AG09309 (cell line): ENCODE measurements around the gene KMT5C.

Experiments
- DNase-seq: peaks from one replicate; pipeline ENCODE4 v3.0.0-alpha.2; 2010; ENCODE audit warnings: low read depth
- H3K4me3 ChIP-seq: 2 replicates; pipeline ENCODE4 v1.5.1; 2011; ENCODE audit warnings: mild to moderate bottlenecking, low read depth, low read length, moderate library complexity; ENCODE audit not compliant: control insufficient read depth
- TF ChIP-seq, protein P1 (sequence below): IDR thresholded peaks from 2 replicates; pipeline ENCODE4 v1.5.1; 2011; ENCODE audit warnings: mild to moderate bottlenecking, low read depth, low read length, inconsistent platforms; ENCODE audit not compliant: insufficient read depth, control insufficient read depth; ENCODE audit errors: missing control alignments

Gene KMT5C

DNA sequence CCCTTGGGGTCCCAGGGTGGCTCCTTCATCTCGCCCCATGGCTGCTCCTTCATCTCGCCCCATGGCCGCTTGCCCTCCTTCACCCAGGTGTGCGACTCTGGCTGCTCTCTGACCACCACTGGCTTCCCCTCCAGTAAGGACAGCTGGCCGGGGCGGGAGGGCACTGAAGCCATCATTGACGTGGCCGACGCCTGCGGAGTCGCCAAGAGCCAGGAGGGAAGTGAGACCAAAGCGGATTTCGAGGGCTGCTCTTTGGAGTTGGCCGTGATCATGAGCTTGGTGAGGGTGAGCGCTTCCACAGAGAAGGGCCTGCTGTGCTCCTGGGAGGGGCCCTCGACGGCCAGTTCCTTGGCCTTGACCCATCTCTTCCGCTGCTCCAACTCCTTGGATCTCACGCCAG lies 18.8 kb downstream of the KMT5C start:
- TF ChIP-seq, protein P1, sequence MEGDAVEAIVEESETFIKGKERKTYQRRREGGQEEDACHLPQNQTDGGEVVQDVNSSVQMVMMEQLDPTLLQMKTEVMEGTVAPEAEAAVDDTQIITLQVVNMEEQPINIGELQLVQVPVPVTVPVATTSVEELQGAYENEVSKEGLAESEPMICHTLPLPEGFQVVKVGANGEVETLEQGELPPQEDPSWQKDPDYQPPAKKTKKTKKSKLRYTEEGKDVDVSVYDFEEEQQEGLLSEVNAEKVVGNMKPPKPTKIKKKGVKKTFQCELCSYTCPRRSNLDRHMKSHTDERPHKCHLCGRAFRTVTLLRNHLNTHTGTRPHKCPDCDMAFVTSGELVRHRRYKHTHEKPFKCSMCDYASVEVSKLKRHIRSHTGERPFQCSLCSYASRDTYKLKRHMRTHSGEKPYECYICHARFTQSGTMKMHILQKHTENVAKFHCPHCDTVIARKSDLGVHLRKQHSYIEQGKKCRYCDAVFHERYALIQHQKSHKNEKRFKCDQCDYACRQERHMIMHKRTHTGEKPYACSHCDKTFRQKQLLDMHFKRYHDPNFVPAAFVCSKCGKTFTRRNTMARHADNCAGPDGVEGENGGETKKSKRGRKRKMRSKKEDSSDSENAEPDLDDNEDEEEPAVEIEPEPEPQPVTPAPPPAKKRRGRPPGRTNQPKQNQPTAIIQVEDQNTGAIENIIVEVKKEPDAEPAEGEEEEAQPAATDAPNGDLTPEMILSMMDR: no peak
- no peak overlapping the region for H3K4me3 ChIP-seq
- no peak for DNase-seq

DNA sequence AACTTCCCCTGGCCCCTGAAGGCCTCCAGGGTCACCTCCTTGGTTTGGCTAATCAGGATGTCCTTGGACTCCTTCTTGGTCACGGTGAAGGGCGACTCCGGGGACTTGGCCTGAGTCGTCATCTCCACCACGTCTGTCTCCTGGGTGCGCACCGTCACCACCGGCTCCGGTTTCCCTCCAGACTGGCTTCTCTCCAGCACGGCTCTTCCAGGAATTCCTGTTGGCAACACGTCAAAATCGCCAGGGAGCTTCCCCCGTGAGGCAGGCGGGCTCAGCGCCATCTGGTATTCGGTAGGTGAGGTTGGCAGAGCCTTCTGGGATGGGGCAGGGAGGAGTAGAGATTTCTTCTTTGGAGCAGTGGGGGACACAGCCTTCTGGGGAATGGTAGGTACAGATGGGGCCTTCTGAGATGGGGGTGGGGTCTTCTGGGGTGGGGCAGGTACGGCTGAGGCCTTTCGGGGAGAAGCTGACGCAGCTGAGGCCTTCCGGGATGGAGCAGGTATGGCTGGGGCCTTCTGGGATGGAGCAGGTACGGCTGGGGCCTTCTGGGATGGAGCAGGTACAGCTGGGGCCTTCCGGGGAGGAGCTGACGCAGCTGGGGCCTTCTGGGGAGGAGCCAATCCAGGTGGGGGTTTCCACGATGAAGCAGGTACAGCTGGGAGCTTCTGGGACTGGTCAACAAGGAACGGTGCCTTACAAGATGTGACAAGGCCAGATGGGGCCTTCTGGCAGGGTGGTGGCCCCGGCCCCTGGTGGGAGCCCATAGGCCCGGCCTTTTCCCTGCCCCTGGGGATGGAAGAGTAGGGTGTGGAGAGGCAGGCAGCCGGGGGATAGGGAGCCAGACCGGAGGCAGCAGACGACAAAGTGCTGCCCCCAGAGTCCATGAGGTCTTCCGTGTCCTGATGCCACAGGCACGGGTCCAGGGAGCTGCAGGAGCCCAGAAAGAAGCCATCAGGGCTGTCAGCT lies 19.6 kb downstream of the KMT5C start:
- TF ChIP-seq, protein P1: no peak
- DNase-seq: no peak
- H3K4me3 ChIP-seq: no peak overlapping the region

DNA sequence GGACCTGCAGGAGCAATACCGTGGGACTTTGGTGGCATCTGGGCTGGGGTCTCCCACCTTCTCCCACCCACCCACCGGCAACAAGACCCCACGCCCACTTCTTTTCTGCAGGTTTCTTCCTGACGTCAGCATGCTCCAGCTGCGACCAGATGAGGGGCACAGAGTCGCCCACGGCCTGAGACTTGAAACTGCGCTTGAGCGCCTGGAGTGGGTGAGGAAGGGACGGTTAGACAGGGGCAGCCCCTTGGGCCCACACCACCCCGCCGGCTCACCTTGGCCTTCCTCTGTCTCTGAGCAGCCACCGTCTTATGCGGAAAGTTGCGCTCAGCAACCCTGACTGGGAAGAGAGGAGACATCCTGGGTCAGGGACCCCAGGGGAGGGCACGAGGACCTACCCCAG lies 21.2 kb downstream of the KMT5C start:
- no peak overlapping the region for H3K4me3 ChIP-seq
- no peak for DNase-seq
- TF ChIP-seq, protein P1: no peak

DNA sequence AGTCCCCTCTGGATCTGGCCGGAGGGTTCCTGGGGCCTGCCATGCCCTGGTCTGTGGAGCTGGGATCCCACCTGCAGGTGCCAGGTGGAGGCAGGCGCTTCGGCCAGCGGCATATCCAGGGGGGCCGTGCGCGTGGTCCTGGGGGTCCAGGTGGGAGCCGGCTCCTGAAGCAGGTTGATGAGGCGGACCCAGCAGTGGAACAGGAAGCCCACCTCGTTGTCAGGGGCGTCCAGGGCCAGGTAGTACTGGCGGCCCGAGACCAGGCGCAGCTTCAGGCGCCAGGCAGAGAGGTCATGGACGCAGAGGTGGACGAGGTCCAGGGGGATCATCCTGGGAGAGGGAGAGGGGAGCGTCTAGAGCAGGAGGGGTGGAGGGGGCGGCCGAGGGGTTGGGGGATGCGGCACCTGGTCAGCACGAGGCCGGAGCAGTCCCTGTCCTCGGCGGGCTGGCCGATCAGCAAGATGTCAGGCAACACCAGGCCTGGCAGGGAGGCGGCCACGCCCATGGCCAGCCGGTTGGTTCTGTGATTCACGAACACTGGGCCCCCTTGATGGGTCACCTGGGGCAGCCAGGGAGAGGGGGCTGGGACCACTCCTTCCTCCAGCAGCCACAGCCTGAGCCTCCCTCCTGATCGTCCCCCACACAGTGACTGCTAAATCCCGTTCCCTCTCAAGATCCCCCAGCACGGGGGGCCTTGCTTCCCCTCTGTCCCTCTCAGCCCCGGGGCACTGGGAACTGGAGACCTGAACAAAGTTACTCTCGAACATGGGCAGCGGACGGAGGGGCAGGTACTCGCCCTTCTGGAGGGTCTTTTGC lies 22.7 kb downstream of the KMT5C start:
- no peak overlapping the region for H3K4me3 ChIP-seq
- TF ChIP-seq, protein P1: no peak

DNA sequence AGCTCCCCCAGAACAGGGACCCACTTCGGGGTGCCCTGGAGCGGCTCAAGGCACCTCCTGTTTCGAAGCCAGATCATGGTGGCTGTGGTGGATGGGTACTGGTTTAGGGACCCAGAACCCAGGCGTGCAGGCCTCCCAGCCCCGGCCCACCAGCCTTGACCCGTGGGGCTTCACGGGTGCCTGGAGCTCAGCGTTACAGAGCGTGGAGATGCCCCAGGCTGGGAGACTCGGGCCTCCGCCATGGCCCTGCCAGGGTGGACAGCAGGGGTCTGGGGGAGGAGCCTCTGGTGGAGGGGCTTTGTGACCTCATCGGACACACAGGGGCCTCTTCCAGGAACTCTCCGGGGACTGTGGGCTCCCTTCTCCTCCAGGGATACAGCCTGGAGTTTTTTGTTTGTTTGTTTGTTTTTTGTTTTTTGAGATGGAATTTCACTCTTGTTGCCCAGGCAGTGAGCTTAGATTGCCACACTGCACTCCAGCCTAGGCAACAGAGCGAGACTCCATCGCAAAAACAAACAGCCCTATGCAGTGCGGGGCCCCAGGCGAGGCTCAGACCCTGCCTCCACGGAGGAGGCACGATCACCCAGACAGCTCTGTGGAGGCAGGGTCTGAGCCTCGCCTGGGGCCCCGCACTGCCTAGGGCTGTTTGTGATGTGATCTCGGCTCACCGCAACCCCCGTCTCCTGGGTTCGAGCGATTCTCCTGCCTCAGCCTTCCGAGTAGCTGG lies 23.5 kb downstream of the KMT5C start, which contains the start of gene GARIN5B:
Gene GARIN5B (minus strand): TSS at position 271 of the 727 bp plus-strand sequence. CDS start 194 bp downstream, at position 77.
- no peak within 1 kb of the TSS for H3K4me3 ChIP-seq
- no peak for DNase-seq
- TF ChIP-seq, protein P1: no peak

More for the DNA sequence above, 22.7 kb downstream of the KMT5C start:
- no peak for DNase-seq

DNA sequence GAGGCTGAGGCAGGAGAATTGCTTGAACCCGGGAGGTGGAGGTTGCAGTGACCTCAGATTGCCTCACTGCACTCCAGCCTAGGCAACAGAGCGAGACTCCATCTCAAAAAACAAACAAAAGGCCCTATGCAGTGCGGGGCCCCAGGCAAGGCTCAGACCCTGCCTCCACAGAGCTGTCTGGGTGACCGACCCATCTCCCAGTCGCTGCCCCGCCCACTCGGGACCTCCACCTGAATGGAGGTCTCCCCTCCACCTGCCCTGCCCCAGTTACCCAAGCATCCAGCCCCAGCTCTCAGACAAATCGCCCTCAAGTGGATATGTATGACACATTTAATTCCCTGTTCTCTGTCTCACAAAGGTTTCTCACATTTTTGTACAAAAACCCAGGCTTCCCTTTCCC lies 25.6 kb downstream of the KMT5C start:
- no peak for DNase-seq
- H3K4me3 ChIP-seq: no peak overlapping the region
- TF ChIP-seq, protein P1: no peak
